Measurements from ENCODE around the gene MS4A6A.

DNA sequence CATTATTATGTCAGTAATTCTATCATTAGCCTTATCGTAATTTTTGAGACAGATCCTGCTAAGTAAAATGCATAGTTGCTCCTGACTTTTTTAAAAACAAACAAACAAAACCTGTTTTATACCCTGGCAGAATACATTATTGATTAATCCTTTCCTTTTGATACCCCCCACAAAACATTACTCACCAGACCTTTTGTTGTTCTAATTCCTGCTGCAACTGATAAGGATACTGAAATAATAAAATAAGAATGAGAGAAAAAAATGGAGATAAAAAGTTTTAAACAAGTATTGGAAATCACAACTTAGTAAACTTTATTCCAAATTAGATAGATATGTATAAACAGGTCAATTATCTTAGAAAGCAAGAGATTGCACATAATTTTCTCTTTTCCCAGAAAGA is 31.5 kb upstream of the MS4A6A start:
- TF ChIP-seq, protein P1, sequence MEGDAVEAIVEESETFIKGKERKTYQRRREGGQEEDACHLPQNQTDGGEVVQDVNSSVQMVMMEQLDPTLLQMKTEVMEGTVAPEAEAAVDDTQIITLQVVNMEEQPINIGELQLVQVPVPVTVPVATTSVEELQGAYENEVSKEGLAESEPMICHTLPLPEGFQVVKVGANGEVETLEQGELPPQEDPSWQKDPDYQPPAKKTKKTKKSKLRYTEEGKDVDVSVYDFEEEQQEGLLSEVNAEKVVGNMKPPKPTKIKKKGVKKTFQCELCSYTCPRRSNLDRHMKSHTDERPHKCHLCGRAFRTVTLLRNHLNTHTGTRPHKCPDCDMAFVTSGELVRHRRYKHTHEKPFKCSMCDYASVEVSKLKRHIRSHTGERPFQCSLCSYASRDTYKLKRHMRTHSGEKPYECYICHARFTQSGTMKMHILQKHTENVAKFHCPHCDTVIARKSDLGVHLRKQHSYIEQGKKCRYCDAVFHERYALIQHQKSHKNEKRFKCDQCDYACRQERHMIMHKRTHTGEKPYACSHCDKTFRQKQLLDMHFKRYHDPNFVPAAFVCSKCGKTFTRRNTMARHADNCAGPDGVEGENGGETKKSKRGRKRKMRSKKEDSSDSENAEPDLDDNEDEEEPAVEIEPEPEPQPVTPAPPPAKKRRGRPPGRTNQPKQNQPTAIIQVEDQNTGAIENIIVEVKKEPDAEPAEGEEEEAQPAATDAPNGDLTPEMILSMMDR (IDR thresholded peaks at IDR 0.05), result no peak
- no peak for TF ChIP-seq EZH2 (IDR thresholded peaks at IDR 0.05; ENCODE audit: borderline replicate concordance, insufficient read depth, low read depth, low read length, poor library complexity, severe bottlenecking)
